Mucosa of gallbladder (tissue), 1 donor: ENCODE measurements around the gene REELD1. TPM values are rescaled to one million over a fixed set of nuclear protein-coding genes. Genes with fewer than 3 reads are reported as not detected.

Experiments used
- DNase-seq: peaks from one replicate; pipeline ENCODE4 v3.0.0-alpha.2; 2020; ENCODE audit warnings: low spot score
- total RNA-seq: library from RNA; stranded (reverse); gene quantifications from one replicate; pipeline ENCODE4 v1.2.1, GENCODE V29; 2021
- donor health status: DM: no; HTN: no; CAD: no.

The REELD1 gene
- total RNA-seq, 1 donor from 2014 or later: 0.43 TPM

DNA sequence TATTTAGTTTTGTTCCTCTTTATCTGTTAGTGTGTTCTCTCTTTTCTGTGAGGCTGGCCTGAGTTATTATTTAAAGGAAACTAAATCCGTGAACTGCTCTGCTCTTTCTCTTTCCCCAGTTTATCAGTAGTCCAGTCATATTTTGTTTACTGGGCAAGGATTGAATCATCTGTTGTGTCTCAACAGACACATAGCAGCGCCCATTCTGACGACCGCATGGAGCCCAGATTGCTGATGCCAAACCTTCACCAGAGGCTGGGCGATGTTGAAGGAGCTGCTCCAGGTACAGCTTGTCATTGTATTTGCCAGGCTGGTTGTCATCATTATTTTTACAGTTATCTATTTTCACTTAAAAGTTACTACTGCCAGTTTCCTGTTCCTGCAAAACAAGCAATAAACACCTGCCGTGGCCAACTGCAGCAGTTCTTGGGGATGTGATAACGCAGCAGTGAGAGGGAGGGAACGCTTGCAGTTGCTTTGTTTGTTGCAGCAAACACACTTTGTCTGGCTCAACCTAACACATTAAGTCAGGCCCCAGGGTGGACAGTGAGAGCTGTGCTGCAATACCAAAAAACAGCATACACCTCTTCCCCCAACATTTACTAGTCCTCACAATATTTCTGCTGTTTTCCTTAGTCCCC is 10.1 kb downstream of the REELD1 start:
- DNase-seq: peak; percentile 39

DNA sequence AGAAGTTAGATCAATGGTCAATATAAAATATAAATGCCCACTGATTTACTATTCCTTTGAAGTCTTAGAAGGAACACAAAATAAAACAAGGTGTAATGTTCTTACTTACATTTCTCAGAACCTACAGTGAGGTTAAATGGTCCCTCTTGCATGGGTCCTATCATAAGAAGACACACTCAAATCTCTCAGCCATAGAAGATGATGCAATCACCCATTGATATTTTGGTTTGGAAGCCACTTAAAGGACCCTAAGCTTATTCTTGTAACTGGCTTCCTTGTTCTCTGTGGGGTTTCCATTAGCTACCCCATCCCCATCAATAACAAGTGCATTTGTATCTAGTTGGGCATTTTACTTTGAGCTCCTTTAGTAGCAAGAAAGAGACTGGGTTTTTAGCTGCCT is 15.1 kb downstream of the REELD1 start:
- no peak for DNase-seq

DNA sequence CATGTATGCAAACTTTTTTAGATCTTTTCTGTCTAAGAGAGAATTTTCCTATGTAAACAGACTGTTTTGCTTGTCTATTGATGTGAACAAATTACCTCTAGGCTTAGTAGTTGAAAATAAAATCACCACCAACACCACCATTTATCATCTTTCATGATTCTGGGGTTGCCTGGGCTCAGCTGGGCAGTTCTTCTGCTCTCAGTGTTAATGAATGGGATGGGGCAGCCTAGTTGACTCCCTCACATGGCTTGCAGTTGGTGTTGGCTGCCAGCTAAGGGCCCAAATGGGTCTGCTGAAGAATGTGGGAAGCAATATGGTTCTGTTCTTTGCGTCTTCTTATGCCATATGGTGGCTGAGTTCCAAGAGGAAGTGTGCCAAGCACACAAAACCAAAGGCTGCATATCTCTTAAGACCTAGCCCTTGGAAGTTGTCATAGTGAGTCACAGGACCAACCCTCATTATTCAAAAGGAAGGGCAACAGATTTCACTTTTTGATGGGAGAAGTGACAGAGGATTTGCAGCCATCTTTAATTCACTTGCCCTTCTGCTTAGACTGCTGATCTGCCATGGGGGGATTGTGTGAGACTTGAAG is 17.9 kb downstream of the REELD1 start:
- no peak for DNase-seq

DNA sequence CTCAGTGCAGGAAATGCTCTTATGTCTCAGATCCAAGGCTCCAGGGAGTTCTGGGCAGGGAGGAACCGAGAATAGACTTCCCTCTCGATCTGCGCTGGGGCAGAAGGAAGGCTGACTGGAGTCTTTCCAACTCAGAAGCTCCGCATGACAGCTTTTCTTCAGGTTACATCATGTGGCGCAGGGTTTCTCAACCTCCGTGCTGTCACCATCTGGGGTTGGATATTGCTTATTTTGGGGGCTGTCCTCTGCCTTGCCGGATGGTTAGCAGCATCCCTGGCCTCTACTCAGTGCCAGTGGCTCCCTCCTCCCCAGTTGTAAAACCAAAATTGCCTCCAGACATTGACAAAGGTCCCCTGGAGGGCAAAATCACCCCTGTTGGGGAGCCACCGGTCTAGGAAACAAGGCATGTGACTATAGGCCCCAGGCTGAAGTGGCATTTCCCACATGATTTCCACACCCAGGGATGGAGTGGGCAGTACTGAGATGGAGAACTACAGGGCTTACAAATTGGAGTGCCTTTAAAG is 21.4 kb downstream of the REELD1 start:
- no peak for DNase-seq

DNA sequence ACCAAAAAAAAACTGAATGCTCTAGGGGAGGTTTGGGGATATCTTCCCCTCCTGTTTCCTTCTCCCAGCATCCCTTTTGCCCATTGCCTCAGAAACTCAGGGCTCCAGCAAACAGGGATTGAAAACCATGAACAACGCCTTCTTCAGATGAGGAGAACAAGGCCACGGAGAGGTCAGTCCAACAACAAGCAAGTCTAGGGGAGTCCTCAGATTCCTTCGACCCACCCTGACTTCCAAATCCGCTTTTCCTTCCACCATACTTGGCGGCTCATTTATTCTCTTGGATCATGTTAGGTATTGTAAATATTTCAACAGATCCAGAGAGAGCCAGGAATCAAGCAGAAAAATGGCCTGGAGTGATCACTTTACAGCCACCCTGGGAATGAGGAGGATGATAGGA is 21.9 kb downstream of the REELD1 start:
- DNase-seq: no peak

DNA sequence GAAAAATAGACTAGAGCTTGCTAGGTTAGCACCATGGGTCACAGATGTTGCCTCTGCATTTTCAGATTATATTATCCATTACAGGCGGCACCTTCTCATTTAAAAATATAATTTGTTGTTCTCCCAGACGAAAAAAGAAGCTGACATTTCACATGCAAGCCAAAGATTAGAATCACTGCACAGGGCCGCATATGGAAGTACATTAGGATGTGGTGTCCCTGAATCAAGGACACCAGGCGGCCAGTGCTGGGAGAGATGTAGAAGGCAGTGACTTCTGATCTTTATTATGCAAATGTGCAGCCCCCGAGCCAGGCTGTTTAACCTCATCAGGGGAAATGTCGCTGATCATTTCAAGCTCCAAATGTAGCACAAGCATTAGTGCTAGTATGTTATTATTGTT is 22.8 kb downstream of the REELD1 start:
- no peak for DNase-seq

DNA sequence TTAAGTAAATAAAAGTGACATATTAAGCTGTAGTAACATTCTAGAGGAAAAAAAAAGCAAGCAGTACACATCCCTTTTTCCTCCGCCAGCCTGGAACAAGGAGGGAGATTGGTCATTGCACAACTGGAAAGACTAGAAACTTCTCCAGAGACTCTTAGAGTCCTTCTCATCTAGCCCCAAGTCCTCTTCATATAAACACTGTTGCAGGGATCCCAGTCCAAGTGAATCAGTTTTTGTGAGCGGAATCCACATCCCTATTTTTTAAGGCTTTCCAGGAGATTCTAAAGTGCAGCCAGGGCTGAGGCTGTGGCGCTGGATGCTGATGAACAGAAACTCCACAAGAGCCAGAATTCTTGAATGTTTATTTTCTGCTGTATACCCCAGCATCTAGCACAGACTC is 23.8 kb downstream of the REELD1 start:
- no peak for DNase-seq

DNA sequence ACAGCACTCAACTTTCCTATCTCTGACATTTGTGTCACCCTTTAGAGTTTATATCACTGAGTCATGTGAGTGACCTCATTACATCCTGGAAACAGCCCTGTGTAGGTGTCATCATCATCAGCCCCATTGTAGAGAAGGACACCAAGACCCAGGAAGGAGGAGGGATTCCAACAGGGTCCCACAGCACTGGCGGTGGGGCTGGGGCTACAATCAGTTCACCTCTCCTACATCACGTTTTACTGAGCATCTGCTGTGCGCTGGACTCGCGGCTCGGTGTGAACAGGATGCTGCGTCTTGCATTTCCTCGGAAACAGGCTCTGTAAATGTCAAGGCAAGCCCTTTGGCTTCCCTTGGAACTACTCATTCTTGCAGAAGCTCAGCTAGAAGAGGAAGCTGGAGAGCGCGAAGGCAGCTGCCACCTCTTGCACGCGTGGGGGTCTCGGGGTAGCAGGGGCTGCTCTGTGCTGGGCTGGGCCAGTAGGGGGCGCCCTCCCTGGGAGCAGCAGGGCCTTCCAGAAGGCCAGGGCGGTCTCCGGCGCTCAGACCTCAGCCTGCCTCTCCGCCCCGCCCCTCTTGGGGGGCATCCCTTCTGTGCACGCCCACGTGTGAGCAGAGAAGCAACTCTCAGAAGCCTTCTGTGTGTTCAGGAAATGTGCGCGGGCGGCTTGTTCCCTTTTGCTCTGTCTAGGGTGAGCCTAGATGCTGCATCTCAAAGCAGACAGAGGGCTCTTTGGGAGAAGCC is 29.0 kb downstream of the REELD1 start:
- DNase-seq: no peak

DNA sequence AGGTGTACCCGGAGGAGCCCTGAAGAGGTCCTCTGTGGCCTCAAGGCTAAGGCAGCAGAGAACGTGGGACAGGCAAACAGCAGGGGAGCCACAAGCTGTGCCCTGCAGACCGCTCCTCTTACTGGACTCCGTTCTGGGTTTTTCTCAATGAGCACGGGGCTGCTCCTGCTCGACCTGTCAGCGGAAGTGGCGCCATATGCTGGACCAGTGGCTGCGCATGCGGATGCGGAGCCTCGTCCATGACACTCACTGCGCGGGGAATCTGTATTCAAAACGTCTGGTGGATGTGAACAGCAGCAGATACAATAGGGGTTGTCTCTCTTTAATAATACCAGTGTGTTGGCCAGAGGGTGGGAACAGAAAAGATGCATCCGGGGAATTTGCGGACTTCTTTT is 29.5 kb downstream of the REELD1 start:
- DNase-seq: no peak

DNA sequence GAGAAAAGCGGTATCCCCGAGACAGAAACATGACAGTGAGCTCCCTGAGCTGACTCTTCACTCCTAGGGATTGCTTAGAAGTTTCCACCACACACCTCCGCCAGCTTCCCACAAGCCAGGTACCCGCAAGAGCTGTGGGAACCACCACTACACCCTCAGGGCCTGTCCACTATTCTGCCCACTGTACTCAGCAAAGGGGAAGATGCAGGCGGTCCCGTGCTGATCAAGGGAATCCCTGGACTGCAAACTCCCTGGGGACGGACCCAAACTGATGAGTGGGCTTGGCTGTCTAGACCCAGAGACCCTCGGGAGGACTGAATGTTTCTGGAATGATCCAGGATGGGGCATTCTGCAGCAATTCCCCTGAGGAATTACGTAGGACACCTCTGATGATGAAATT is 30.2 kb downstream of the REELD1 start:
- no peak for DNase-seq

DNA sequence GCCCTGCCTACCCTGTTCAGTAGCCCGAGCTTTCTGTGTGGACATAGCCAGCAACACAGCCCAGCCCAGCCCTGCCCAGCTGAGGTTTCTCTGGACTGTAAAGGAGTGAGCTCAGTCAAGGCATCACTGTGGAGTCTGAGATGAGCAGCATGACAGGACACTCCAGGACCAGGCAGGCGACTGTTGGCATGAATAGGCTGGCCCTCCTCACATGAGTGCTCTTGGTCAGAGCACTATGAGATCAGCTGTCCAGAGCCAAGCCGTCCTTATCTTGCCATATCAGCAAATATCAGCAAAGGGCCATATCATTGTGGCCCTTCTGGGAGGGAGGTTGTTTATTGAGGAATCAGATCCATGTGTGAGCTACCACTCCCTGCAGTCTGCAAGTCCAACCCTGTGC is 30.9 kb downstream of the REELD1 start:
- no peak for DNase-seq

DNA sequence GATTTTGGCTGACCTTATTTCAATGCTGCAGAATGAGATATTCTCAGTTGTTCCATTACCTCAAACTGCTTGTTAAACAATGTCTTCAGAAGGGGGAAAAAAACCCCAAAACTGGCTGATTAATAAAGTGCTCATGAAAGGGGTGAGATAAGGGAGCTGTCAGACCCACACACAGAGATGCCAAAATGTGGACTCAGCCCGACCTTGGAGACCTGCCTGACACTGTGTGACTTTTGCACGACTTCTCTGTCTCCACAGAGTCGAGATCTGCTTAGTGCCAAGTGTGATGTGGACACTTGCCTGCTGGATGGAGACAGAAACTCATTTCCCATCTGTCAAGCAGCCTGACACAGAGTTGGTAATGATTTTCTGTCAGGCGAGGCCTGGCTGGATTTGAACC is 31.5 kb downstream of the REELD1 start:
- DNase-seq: no peak

DNA sequence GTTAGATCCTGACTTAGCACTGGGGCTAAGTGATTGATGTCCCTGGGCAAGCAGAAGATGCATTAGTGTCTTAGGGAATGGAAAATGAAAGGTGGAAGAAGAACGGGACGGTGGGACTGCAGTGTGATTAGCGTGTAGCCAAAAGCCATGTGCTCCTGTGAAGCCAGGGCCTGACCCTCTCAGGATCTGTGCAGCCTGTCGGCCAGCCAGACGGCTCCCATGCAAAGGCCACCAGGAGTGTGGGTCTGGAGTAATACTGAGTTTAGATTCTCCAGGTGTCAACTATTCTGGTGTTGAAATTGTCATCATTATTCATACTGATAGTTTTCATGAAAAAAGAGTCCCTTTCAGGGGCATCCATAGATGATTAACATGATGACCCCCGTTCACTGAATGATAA is 32.0 kb downstream of the REELD1 start:
- DNase-seq: no peak

DNA sequence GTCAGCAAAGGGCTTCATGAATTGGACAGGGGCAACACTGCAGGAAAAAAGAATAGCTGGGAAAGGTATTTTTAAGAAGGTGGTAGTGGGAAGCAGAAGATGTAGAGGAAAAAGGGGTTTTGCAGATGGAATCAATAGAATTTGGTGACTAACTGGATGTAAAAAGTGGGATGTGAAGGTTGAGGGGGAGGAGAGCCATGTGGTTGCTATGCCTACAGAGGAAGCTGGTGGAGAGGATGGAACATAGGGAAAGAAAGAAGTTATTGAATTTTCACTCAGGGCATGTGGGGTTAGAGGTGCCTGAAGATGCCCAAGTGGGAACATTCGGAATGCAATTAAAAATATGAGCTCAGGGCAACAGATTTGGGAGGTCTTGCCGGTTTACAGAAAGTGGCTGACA is 33.0 kb downstream of the REELD1 start:
- no peak for DNase-seq

DNA sequence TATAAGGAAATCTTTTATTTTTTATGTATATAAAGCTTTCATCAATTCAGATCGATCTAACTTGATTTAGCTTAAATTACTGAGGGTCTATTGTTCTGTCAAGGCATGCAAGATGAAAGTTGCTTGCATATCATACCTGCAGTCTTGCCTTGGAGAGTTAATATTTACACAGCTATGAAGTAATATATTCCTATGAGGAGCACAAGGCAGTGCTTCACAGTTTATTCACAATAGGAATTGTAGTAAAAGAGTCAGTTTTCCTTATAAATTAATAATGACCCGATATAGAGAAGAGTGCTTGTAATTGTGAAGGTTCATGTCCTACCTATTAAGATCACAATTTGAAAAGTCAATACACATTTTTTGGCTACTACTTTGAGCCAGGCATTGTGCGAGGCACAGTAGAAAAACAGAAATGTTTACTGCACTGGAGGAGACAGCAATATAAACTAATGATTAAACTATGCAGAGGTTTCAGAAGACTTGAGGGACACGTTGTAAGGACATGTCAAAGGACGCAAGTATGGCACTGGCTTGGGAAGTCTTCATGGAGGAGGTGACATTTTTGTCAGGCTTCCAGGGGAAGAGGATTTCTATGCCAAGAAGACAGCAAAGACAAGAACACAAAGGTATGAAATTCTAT is 38.8 kb downstream of the REELD1 start:
- no peak for DNase-seq

DNA sequence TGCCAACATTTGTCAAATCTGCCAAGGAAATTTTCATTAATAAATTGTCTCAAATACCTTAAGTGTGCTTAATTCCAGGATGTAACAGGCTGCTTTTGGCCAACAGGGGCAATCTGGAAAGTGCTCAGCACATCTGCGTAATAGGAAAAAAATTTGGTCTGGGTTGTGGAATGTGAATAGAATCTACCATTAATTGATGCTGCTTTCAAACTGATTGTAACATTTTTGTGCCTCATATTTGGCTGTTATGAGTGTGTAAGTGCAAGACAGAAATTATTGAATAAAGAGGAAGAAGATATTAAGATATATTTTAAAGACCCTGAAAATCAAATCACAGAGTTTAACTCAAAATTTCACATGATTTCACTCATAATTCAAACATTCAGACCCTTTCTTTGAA is 41.1 kb downstream of the REELD1 start:
- DNase-seq: no peak

DNA sequence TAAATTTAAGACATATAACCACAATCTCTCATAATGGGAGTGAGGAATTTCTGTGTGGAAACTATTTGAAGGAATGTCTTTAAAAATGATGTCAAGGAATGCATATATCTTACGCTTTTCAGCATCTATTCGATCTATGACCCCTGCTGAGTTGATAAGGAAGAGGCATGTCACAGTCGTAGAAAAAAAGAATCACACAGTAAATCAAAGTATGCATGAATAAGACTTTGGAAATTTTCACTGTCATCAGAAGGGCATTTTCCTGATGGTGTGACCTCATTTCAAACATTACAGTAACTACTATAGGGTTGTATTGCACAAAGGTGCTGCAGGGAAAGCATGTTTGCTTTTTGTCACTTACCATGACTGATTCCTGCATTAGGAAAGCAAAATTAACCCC is 41.5 kb downstream of the REELD1 start:
- no peak for DNase-seq

DNA sequence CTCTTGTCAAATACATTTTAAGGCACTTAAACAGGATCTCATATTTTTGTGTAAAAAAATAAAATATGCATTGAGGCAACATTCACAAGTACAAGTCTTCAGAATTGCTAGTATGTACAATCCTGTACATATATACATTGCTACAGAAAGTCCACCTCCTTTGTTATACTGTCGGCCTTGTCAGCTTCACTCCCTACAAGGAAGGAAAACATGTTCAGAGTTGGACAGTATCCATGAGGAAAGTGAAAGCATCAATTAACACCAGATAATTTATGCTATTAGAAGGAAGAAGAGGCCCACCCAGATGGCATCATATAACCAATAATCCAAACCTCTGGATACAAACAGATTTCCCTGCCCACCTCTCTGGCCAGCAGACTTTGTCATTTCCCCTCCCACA is 42.0 kb downstream of the REELD1 start:
- DNase-seq: no peak

DNA sequence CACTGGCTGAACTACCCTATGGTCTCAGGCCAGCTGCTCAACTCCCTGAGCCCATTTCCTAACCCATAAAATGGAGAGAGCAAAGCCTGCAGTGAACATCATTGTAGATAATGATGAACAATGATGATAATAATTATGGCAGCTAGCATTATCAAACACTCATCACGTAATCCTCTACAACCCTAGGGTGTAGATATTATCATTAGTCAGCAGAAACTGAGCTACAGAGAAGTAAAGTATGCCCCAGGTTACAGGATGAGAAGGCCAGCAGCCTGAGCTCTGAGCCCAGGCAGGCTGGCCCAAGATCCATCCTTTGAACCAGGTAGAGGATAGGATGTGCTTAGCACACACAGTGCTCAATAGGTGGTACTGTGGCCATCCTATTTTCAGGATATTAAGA is 43.2 kb downstream of the REELD1 start:
- no peak for DNase-seq

DNA sequence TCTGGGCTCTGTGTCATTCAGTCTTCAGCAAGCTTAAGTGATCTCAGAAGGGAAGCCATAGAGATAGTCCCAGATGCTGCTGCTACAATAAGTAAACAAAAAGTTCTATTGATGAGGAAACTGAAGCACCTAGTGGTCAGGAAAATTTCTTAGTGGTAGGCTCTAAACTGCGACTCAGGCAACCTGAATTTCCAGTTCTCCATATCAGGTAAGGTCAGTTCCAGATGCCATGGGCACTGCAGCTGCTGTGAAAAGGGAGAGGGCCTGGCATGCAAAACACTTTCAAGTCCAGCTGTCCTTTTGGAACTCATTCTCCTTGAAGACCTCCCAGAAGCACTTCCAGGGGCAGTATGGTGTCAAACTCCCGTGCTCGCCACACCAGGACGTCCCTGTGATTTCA is 46.2 kb downstream of the REELD1 start:
- no peak for DNase-seq

DNA sequence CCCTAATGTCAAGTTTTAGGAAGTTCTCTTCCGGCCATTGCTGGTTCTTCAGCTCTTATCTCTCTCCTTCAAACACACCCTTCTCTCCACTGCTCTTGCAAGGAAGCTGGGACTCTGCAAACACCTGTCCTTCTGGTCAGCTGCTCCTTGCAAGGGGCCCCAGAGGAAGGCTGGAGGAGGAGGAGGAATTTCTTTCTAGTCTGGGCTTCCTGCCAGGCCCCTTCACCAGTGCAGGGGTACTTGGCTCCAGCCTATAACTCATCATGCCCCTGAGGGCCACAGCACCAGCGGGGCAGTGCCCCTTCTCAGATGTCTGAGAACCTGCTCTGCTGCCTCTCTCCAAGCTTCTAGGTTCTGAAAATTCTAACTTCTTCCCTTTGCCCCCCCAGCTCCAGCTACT is 46.7 kb downstream of the REELD1 start:
- DNase-seq: no peak

DNA sequence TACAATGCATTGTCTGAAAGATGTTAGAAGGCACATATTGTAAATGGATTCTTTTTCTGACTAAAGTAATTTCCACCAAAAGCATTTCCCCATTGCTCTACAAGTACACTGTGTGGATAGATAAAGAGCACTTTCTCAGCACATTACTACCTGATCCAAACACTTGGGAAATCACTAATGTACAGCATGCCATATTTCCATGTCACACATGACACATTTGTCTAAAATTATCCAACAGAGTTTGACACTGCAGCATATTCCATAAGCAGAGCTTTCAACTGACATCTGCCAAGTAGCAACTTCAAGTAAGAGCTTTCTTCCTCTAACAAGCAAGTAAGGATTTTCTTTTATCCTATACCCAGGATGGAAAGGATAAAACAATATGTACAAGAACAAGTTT is 49.5 kb downstream of the REELD1 start:
- DNase-seq: no peak
